H1 (cell line): ENCODE results near the gene UBE2F. TPM values are rescaled to one million over a fixed set of nuclear protein-coding genes. Genes with fewer than 3 reads are reported as not detected.

Experiments
- CTCF ChIA-PET: fragments of 300-600 bp; sonication (Branson Sonifier 250); formaldehyde crosslinking; loops from one replicate; lab custom pipeline; 2021; ENCODE audit not compliant: partially characterized antibody; lab: Charles Lee
- POLR2A ChIA-PET: fragments of 300-600 bp; sonication (Branson Sonifier 250); formaldehyde crosslinking; loops from one replicate; lab custom pipeline; 2021; ENCODE audit warnings: inconsistent platforms; ENCODE audit not compliant: partially characterized antibody; lab: Charles Lee
- DNase-seq, 2 experiments: peaks; one replicate each; pipeline versions ENCODE4 v3.0.0 to v3.0.0-alpha.2; 2010 to 2022; ENCODE audit warnings: low spot score in 2 of 2, low read depth in 1 of 2, mixed read lengths in 1 of 2
- FAIRE-seq: peaks from 2 replicates; lab custom pipeline; 2011; peaks lifted over from hg19 to GRCh38; lab: Jason Lieb, UNC
- H2AFZ ChIP-seq: 2 replicates; pipeline ENCODE4 v1.8.1; 2012; ENCODE audit warnings: low read length, inconsistent platforms
- H2AK5ac ChIP-seq: 2 replicates; pipeline ENCODE4 v1.6.1; 2013; ENCODE audit warnings: low read depth, low read length
- H2BK120ac ChIP-seq: replicated peaks from 2 replicates; pipeline ENCODE3; 2013; ENCODE audit warnings: low read depth, low read length, inconsistent platforms
- H2BK12ac ChIP-seq: 2 replicates; pipeline ENCODE4 v1.6.1; 2013; ENCODE audit warnings: low read depth, low read length
- H2BK15ac ChIP-seq: 2 replicates; pipeline ENCODE4 v1.6.1; 2013; ENCODE audit warnings: low read length
- H2BK20ac ChIP-seq: 2 replicates; pipeline ENCODE4 v1.6.1; 2013; ENCODE audit warnings: low read length
- H2BK5ac ChIP-seq: 2 replicates; pipeline ENCODE4 v1.6.1; 2013; ENCODE audit warnings: low read depth, low read length
- H3K14ac ChIP-seq: 2 replicates; pipeline ENCODE4 v1.6.1; 2013; ENCODE audit warnings: inconsistent platforms; ENCODE audit not compliant: insufficient read length
- H3K18ac ChIP-seq: 2 replicates; pipeline ENCODE4 v1.6.1; 2013; ENCODE audit warnings: low read length; ENCODE audit errors: extremely low read depth
- H3K23ac ChIP-seq: 2 replicates; pipeline ENCODE4 v1.6.1; 2013; ENCODE audit warnings: inconsistent platforms; ENCODE audit not compliant: insufficient read length
- H3K23me2 ChIP-seq: 2 replicates; pipeline ENCODE4 v1.6.1; 2013; ENCODE audit warnings: low read depth, low read length
- H3K27ac ChIP-seq: 2 replicates; pipeline ENCODE4 v1.6.1; 2011; ENCODE audit warnings: low read depth, low read length, inconsistent platforms
- H3K27me3 ChIP-seq, 4 experiments: replicated peaks in 1 of 4; 1 replicate in 1 of 4; 2 replicates in 3 of 4; pipeline versions ENCODE4 v1.6.1 to v1.8.1; 2011 to 2013; ENCODE audit warnings: low read length in 3 of 4, mild to moderate bottlenecking in 3 of 4, inconsistent platforms in 2 of 4, mixed read lengths in 2 of 4, moderate library complexity in 1 of 4; ENCODE audit not compliant: control insufficient read depth in 3 of 4, insufficient read depth in 3 of 4; ENCODE audit errors: extremely low read depth in 1 of 4
- H3K36me3 ChIP-seq, 4 experiments: 2 replicates each; pipeline versions ENCODE4 v1.6.1 to v1.8.1; 2011 to 2013; ENCODE audit warnings: mild to moderate bottlenecking in 4 of 4, low read length in 3 of 4, moderate library complexity in 2 of 4, control low read depth in 1 of 4, inconsistent platforms in 1 of 4; ENCODE audit not compliant: insufficient read depth in 4 of 4, control insufficient read depth in 2 of 4
- H3K4ac ChIP-seq: replicated peaks from 2 replicates; pipeline ENCODE3; 2013; ENCODE audit warnings: low read length, low read depth, mixed read lengths, inconsistent platforms; ENCODE audit not compliant: insufficient read length
- H3K4me1 ChIP-seq, 4 experiments: replicated peaks in 1 of 4; 1 replicate in 1 of 4; 2 replicates in 3 of 4; pipeline versions ENCODE4 v1.6.1 to v1.8.1; 2011 to 2013; ENCODE audit warnings: low read length in 3 of 4, inconsistent platforms in 2 of 4, mixed read lengths in 1 of 4; ENCODE audit not compliant: insufficient read depth in 4 of 4, control insufficient read depth in 3 of 4
- H3K4me2 ChIP-seq, 2 experiments: 2 replicates each; pipeline versions ENCODE4 v1.6.1 to v1.8.1; 2011 to 2013; ENCODE audit warnings: low read depth in 2 of 2, low read length in 2 of 2, control low read depth in 1 of 2, inconsistent platforms in 1 of 2, mild to moderate bottlenecking in 1 of 2; ENCODE audit not compliant: insufficient read depth in 1 of 2
- H3K4me3 ChIP-seq, 4 experiments: fragments of 200-600, 300-600 bp in 1 of 4; sonication (generic), shearing (Covaris generic), sonication (Bioruptor Twin) in 1 of 4; 2 replicates each; pipeline versions ENCODE4 v1.5.1 to v1.8.1; 2011 to 2016; ENCODE audit warnings: low read length in 4 of 4, low read depth in 3 of 4, control low read depth in 2 of 4, inconsistent platforms in 2 of 4, mild to moderate bottlenecking in 2 of 4, mixed read lengths in 1 of 4, moderate library complexity in 1 of 4; ENCODE audit not compliant: insufficient read depth in 2 of 4; ENCODE audit errors: extremely low read depth in 1 of 4
- H3K56ac ChIP-seq: replicated peaks from 2 replicates; pipeline ENCODE3; 2013; ENCODE audit warnings: low read depth, mild to moderate bottlenecking, mixed read lengths, low read length, inconsistent platforms; ENCODE audit not compliant: insufficient read length
- H3K79me1 ChIP-seq: 2 replicates; pipeline ENCODE4 v1.6.1; 2013; ENCODE audit warnings: low read depth, low read length, control low read depth
- H3K79me2 ChIP-seq, 2 experiments: 2 replicates each; pipeline versions ENCODE4 v1.6.1 to v1.8.1; 2012 to 2013; ENCODE audit warnings: low read length in 2 of 2, mild to moderate bottlenecking in 2 of 2, inconsistent platforms in 1 of 2; ENCODE audit not compliant: insufficient read depth in 2 of 2, control insufficient read depth in 1 of 2
- H3K9ac ChIP-seq, 4 experiments: replicated peaks in 1 of 4; 1 replicate in 1 of 4; 2 replicates in 3 of 4; pipeline versions ENCODE4 v1.6.1 to v1.8.1; 2011 to 2013; ENCODE audit warnings: low read depth in 3 of 4, low read length in 3 of 4, control low read depth in 2 of 4, mild to moderate bottlenecking in 2 of 4, moderate library complexity in 2 of 4, inconsistent platforms in 1 of 4; ENCODE audit errors: extremely low read depth in 1 of 4
- H3K9me3 ChIP-seq, 2 experiments: 2 replicates each; pipeline versions ENCODE4 v1.6.1 to v1.8.1; 2012 to 2013; ENCODE audit warnings: mild to moderate bottlenecking in 2 of 2, moderate library complexity in 2 of 2, control low read depth in 1 of 2, inconsistent platforms in 1 of 2, low read depth in 1 of 2, low read length in 1 of 2, mixed read lengths in 1 of 2; ENCODE audit not compliant: insufficient read depth in 2 of 2
- H4K20me1 ChIP-seq, 2 experiments: replicated peaks in 1 of 2; 2 replicates each; pipeline versions ENCODE3 to v1.8.1; 2011 to 2013; ENCODE audit warnings: inconsistent platforms in 2 of 2, low read length in 2 of 2, mild to moderate bottlenecking in 1 of 2; ENCODE audit not compliant: insufficient read depth in 2 of 2, control insufficient read depth in 1 of 2
- H4K5ac ChIP-seq: 2 replicates; pipeline ENCODE4 v1.6.1; 2013; ENCODE audit warnings: low read length, low read depth, mixed read lengths, inconsistent platforms; ENCODE audit not compliant: insufficient read length
- H4K8ac ChIP-seq: 2 replicates; pipeline ENCODE4 v1.8.0; 2013; ENCODE audit warnings: mild to moderate bottlenecking, moderate library complexity, low read length, inconsistent platforms; ENCODE audit not compliant: insufficient read depth; ENCODE audit errors: extremely low read depth
- H4K91ac ChIP-seq: replicated peaks from 2 replicates; pipeline ENCODE3; 2013; ENCODE audit warnings: low read length, mixed read lengths, inconsistent platforms; ENCODE audit not compliant: insufficient read length
- ASH2L ChIP-seq: fragments of 200-600, 300-600 bp; sonication (generic); IDR thresholded peaks from one replicate; pipeline ENCODE4 v1.7.1; 2017; ENCODE audit warnings: low read length
- ATF3 ChIP-seq: IDR thresholded peaks from 2 replicates; pipeline ENCODE4 v1.6.1; 2011; ENCODE audit warnings: low read depth, mild to moderate bottlenecking, low read length; ENCODE audit not compliant: insufficient read depth
- BACH1 ChIP-seq: IDR thresholded peaks from 2 replicates; pipeline ENCODE4 v1.6.1; 2012; ENCODE audit warnings: low read length, improper control_type of control experiment
- BCL11A ChIP-seq, 2 experiments: IDR thresholded peaks; one replicate each; pipeline ENCODE4 v1.6.1; 2011; ENCODE audit warnings: low read depth in 2 of 2, low read length in 2 of 2, mild to moderate bottlenecking in 2 of 2
- CTCF ChIP-seq, 3 experiments: IDR thresholded peaks; 1 replicate in 2 of 3; 2 replicates in 1 of 3; pipeline versions ENCODE4 v1.5.1 to v1.6.1; 2011; ENCODE audit warnings: low read length in 3 of 3, mild to moderate bottlenecking in 3 of 3, inconsistent platforms in 2 of 3, low read depth in 1 of 3, moderate library complexity in 1 of 3; ENCODE audit not compliant: insufficient read depth in 1 of 3; ENCODE audit errors: control extremely low read depth in 1 of 3
- EGR1 ChIP-seq: IDR thresholded peaks from 2 replicates; pipeline ENCODE4 v1.6.1; 2011; ENCODE audit warnings: low read depth, low read length, borderline replicate concordance
- FOSL1 ChIP-seq: IDR thresholded peaks from 2 replicates; pipeline ENCODE4 v1.6.1; 2011; ENCODE audit warnings: mild to moderate bottlenecking, low read depth, low read length, moderate library complexity; ENCODE audit not compliant: insufficient read depth
- KDM5A ChIP-seq: fragments of 200-600 bp; IDR thresholded peaks from 2 replicates; pipeline ENCODE4 v1.7.1; 2012; ENCODE audit warnings: mild to moderate bottlenecking, low read length, inconsistent platforms, mixed read lengths
- NRF1 ChIP-seq: IDR thresholded peaks from 2 replicates; pipeline ENCODE4 v1.6.1; 2011; ENCODE audit warnings: mild to moderate bottlenecking, low read depth, low read length, improper control_type of control experiment
- RBBP5 ChIP-seq: IDR thresholded peaks from 2 replicates; pipeline ENCODE4 v1.7.1; 2012; ENCODE audit warnings: low read depth, mild to moderate bottlenecking, inconsistent platforms, low read length, moderate library complexity, borderline replicate concordance
- SIRT6 ChIP-seq: IDR thresholded peaks from one replicate; pipeline ENCODE4 v1.7.1; 2012; ENCODE audit warnings: low read length, inconsistent platforms
- TCF12 ChIP-seq: IDR thresholded peaks from 2 replicates; pipeline ENCODE4 v1.6.1; 2011; ENCODE audit warnings: low read depth, mild to moderate bottlenecking, low read length
- WGBS, 2 experiments: shearing (Covaris generic) in 1 of 2; methylation state at CpG; one replicate each; pipeline versions ENCODE4 v1.1.6 to v1.1.7; 2013 to 2015; ENCODE audit warnings: low lambda C conversion rate in 2 of 2, mixed read lengths in 2 of 2, inconsistent platforms in 1 of 2, low coverage in 1 of 2, missing lambda C conversion rate in 1 of 2; ENCODE audit not compliant: insufficient replicate concordance in 2 of 2, insufficient coverage in 1 of 2, insufficient read length in 1 of 2; ENCODE audit errors: extremely low coverage in 1 of 2, missing lambda C conversion rate in 1 of 2; 5-methylcytosine and 5-hydroxymethylcytosine counted together
- polyA plus RNA-seq, 7 experiments: library from polyadenylated mRNA; depleted of rRNA in 3 of 7; stranded (reverse) in 5 of 7; unstranded in 2 of 7; fragments of >200 nt in 5 of 7; fragments of 200-250 nt in 2 of 7; gene quantifications; 1 replicate in 5 of 7; 2 replicates in 1 of 7; 4 replicates in 1 of 7; pipeline versions ENCODE4 v1.2.1 to v1.2.3, GENCODE V29; 2011 to 2013; ENCODE audit warnings: missing spikeins in 2 of 7, mixed read lengths in 2 of 7
- total RNA-seq: library from RNA; stranded (reverse); fragmentation: NEBNext Ultra II Directional; extraction: Animal tissue kit (Norgen Biotek cat#: 25700); gene quantifications from 2 replicates; pipeline ENCODE4 v1.2.1, GENCODE V29; 2021

Gene UBE2F
- total and polyA plus RNA-seq, 2 of the 8 experiments (the other 6 are each of a cell fraction or from before 2014, with no cell fraction given): 43.3 to 59.8 TPM

GRCh38 chr2:237964194-237964577 lies 2.6 kb upstream of the UBE2F start:
- H3K23me2 ChIP-seq: peaks cover 12% of the 10 kb centered on the region; the same call in 1 of the 2 replicates
- H3K56ac ChIP-seq: no peak overlapping the region
- H3K27me3 ChIP-seq: no peaks in the 10 kb centered on the region
- CTCF ChIA-PET: no interaction called here
- peaks cover 0 to 12% (median 5%) of the 10 kb centered on the region in 4 experiments; a peak in 4 of 7 replicates for H3K4me1 ChIP-seq
- H2BK20ac ChIP-seq: no peak overlapping the region
- H4K8ac ChIP-seq: no peak overlapping the region
- H3K4me3 ChIP-seq: no peak overlapping the region
- no peaks in the 10 kb centered on the region for H3K9me3 ChIP-seq
- H3K79me2 ChIP-seq: peaks cover 1 to 20% of the 10 kb centered on the region in 2 experiments; a peak in 3 of 4 replicates
- H3K4me2 ChIP-seq: no peak overlapping the region
- DNase-seq: no peak
- peaks cover 7 to 13% of the 10 kb centered on the region in 2 experiments for H4K20me1 ChIP-seq
- H2BK120ac ChIP-seq: no peak overlapping the region
- WGBS, 2 experiments: 97% methylated on average over 7 of the region's 7 CpGs; no CpG with 5 or more reads in 1 of the 2 experiments
- no peak overlapping the region for H3K4ac ChIP-seq
- no peaks in the 10 kb centered on the region for H3K36me3 ChIP-seq
- H4K91ac ChIP-seq: no peak overlapping the region
- no peak overlapping the region for H4K5ac ChIP-seq
- H3K14ac ChIP-seq: no peak overlapping the region
- H3K23ac ChIP-seq: no peak overlapping the region
- no peak overlapping the region for H3K9ac ChIP-seq
- no peak overlapping the region for H2AK5ac ChIP-seq
- H2BK12ac ChIP-seq: no peak overlapping the region
- FAIRE-seq: no peak
- H3K27ac ChIP-seq: no peak overlapping the region
- POLR2A ChIA-PET: no interaction called here
- H3K18ac ChIP-seq: no peak overlapping the region
- no peak overlapping the region for H2BK15ac ChIP-seq
- H2AFZ ChIP-seq: no peak overlapping the region
- no peak overlapping the region for H2BK5ac ChIP-seq
- H3K79me1 ChIP-seq: peaks cover 14% of the 10 kb centered on the region
- TF ChIP-seq ATF3: no peak
- TF ChIP-seq ASH2L: no peak
- TF ChIP-seq CTCF (IDR thresholded peaks at IDR 0.05; ENCODE audit: control extremely low read depth in 1 of 3, insufficient read depth in 1 of 3, low read depth in 1 of 3, low read length in 3 of 3): no peak
- no peak for TF ChIP-seq BCL11A (IDR thresholded peaks at IDR 0.05; ENCODE audit: low read depth in 2 of 2, low read length in 2 of 2)
- TF ChIP-seq FOSL1: no peak
- TF ChIP-seq RBBP5: no peak
- no peak for TF ChIP-seq TCF12
- no peak for TF ChIP-seq BACH1
- no peak for TF ChIP-seq NRF1
- no peak for TF ChIP-seq SIRT6
- TF ChIP-seq KDM5A: no peak
- TF ChIP-seq EGR1: no peak
